ENCODE measurements around the gene CMYA5.

- TF ChIP-seq EZH2 (IDR thresholded peaks at IDR 0.05) (no peak), POLR2AphosphoS5 (IDR thresholded peaks at IDR 0.05; ENCODE audit: borderline replicate concordance, low read depth, low read length) (no peak)
Measured at GRCh38 chr5:79785983-79786382, 96.3 kb downstream of the CMYA5 start.

All from SK-N-MC (cell line).